GM18520 (cell line): Measurements from ENCODE around the gene THBS4.
"Not testable (repeated sequence)": the region's sequence is repeated elsewhere in the genome, so short reads cannot be mapped to it uniquely, and the experiment has no call there.

Source experiments
- ATAC-seq: cut with Tn5 transposase; IDR thresholded peaks from one replicate; pipeline ENCODE4 v1.9.1; 2021; ENCODE audit not compliant: unreplicated experiment

Gene THBS4

DNA sequence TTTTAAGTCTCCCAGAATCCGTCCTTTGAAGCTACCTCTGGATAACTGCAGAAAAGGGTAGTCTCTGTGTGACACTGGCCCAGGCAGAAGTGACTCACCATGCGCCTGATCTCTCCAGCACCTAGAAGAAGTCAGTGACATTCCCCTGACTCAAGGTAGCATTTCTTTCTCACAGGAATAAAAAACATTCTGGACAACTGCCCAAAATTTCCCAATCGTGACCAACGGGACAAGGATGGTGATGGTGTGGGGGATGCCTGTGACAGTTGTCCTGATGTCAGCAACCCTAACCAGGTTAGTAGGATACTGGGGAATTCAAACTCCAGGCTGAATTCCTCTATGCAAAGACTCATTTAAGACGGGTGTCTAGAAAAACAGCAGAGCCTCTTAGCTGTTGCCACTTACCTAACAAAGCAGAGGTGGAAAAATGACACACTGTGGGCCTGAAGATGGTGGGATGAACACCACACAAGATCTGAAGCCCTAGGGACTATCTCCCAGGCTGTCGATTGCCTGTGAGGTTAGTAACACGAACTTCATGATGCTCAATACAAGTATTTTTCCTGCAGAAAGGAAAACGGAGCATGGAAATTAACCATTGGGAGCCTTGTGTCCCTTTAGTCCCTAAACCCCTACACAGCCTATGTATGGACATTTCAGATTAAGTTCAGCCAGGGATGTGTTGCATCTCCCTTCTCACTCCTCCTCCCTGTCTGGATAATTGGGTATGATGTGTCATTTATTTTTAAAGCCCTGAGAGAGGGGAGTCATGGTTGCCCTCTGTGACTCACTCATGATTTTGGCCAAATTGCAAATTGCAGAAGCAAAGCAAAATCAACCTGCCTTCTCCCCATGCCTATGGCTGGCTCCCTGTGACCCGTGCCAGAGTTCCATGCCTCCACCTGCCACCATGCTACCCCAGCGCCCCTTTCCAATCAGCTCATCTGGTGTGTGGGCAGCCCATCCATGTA is 37.2 kb downstream of the THBS4 start:
- ATAC-seq = no peak

DNA sequence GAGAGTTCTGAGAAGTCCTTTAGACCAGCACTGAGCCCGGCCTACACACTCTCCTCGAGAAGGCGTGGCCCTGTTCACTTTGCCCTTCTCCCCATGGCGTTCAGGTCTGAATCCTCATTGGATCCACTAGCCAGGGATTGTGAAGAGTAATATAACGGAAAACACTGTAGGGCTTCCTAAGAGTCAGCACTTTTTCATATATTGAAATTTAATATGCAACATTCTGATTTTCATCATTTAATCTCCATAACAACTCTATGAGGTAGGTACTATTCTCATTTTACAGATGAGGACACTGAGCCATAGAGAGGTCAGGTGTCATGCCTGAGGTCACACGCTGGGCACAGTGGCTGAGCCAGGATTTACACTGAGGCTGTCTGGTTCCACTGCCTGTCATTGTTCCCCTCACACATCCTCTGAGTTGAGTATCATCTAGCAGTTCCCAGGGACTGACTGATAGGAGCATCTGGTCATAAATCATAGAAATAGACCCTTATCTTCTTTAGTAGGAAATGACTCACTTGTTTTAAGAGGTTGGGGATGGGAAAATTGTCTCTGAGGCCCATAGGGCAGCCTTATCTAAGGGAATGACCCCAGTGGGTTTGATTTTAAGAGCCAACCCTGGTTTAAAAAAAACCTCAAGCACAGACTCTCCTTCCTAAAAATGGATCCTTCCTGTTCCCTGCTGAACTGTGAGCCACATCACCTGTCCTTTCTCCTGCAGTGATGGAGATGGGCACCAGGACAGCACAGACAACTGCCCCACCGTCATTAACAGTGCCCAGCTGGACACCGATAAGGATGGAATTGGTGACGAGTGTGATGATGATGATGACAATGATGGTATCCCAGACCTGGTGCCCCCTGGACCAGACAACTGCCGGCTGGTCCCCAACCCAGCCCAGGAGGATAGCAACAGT is 41.2 kb downstream of the THBS4 start:
- no peak for ATAC-seq

DNA sequence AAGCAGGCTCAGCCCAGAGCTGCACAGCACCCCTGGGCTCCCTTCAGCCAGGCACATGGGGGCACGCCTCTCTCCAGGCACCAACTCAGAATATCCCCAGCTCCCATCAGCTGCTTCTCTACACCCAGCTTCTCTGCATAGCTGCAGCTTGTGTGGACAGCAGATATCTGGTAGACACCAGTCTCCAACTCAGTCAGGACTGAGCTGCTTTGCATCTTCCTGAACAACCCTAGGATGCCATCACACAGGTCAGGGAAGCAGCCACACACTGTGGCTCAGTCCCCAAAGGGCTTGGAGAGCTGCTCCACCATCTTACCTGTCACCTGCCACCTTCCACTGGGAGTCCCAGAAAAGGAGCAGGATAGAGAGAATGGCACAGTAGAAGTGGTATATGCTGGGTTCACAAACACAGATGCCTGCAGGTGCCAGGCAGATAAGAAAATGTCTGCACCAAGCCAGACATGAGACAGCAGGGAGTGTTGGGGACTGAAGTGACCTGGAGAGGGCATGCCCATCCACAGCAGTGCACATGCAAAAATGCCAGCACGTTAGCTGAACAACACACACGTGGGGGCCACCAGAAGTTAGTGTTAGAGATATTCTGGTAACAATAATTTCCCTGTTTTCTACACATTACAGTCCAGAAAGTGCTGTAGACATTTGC is 42.0 kb downstream of the THBS4 start:
- ATAC-seq = no peak

DNA sequence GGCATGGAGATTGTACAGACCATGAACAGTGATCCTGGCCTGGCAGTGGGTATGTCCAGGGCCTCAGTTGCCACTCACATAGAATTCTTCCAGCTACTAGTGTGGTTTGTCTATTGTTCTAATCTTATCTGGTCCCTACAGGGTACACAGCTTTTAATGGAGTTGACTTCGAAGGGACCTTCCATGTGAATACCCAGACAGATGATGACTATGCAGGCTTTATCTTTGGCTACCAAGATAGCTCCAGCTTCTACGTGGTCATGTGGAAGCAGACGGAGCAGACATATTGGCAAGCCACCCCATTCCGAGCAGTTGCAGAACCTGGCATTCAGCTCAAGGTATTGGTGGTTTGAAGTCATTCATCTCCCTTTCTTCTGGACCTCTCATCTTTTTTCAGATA is 43.8 kb downstream of the THBS4 start:
- no peak for ATAC-seq

GRCh38 chr5:80082281-80082680 is 47.1 kb downstream of the THBS4 start:
- no peak for ATAC-seq

DNA sequence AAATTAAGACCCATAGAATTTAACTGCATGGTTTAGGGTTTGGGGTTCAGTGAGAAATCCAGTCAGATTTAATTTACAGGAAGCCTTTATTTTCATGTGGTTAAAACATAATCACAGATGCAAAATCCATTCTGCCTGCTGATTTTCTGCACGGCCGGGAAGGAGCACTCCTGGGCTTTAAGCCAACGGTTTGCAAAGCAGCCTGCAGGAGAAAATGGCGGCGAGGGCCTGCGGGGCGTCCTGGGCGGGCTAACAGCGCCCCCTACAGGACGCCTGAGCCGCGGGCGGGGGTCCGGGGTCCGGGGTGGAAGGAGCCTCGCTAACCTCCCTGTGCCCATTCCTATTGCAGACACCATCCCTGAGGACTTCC is 47.6 kb downstream of the THBS4 start:
- no peak for ATAC-seq

- no peak for ATAC-seq
Observed at GRCh38 chr5:80083101-80083890, 48.1 kb downstream of the THBS4 start.

DNA sequence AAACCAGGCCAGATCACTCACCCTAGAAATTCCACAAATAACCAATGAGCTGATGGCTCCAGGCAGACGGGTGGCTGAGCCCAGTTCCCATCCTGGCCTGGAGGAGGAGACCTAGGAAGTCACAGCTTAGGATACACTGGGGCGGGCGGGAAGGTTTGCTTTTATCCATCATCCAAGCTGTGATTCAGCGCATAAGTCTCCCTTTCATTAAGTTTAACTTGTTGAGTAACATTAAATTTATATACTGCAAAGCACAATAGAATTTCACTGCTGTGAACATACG is 55.7 kb downstream of the THBS4 start:
- no peak for ATAC-seq

GRCh38 chr5:80091792-80092192 is 56.6 kb downstream of the THBS4 start:
- ATAC-seq = not testable (repeated sequence)

- no peak for ATAC-seq
Observed at GRCh38 chr5:80092486-80093107, 57.4 kb downstream of the THBS4 start.

DNA sequence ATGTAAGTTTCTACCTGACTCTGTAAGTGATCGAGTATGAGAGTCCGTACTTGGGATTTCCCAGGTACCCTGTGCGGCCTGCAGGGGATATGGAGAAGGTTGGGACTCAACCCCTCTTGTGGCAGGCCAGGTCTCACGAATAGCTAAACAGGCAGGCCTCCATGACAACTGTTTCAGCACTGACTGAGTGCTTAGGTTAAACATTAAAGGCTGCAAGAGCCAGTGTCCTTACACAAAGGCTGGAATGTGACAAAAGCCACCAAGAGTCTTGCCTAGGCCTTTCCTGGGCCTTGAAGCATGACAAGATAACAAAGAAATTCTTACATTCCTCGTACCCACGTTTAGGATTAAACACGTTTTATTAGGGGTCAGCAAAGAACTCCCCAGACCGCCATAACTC is 58.6 kb downstream of the THBS4 start:
- no peak for ATAC-seq

- ATAC-seq = no peak
Observed at GRCh38 chr5:80094236-80094738, 59.1 kb downstream of the THBS4 start.

GRCh38 chr5:80097451-80097850 is 62.3 kb downstream of the THBS4 start:
- no peak for ATAC-seq

- no peak for ATAC-seq
Observed at GRCh38 chr5:80101993-80102392, 66.8 kb downstream of the THBS4 start.

GRCh38 chr5:80103371-80103770 is 68.2 kb downstream of the THBS4 start:
- no peak for ATAC-seq

DNA sequence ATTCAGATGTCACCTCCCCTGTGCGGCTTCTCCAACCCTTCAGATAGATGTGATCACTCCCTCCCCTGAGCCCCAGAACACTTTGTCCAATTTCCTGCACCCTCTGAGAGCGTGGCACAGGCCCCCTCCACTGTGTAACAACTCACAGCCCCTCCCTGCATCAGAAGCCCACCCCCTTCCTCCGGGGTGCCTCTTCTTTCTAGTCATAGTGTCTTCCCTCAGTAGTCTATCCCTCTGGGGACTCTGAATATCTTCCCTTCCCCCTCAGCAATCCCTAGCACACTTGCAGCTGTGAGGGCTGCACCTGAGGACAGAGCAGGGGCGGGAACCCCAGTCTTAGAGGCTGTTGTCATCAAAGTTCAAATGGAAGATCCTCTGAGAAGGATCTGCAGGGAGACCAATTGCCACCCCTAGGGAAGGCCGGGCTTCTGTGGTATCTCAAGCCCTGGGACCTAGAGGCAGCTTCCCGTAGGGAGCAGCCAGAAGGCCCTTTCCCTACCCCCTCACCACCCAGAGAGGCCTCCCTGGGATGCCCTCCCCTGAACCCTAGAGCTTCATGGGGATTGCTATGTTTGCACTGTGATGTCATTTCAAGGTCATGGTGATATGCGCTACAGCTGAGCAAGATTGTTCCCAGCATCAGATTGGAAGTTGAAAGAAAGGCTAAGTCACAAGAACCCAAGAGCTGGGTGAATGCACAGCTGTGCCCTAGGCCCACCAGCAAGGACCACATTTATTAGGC is 70.7 kb downstream of the THBS4 start:
- ATAC-seq = no peak

DNA sequence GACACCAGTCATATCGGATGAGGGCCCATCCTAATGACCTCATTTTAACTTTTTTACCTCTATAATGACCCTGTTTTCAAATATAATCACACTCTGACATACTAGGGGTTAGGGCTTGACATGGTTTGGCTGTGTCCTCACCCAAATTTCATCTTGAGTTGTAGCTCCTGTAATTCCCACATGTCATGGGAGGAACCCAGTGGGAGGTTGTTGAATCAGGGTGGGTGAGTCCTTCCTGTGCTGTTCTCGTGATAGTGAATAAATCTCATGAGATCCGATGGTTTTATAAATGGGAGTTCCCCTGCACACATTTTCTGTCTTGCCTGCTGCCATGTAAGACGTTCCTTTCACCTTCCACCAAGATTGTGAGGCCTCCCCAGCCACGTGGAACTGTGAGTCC is 71.8 kb downstream of the THBS4 start:
- no peak for ATAC-seq

DNA sequence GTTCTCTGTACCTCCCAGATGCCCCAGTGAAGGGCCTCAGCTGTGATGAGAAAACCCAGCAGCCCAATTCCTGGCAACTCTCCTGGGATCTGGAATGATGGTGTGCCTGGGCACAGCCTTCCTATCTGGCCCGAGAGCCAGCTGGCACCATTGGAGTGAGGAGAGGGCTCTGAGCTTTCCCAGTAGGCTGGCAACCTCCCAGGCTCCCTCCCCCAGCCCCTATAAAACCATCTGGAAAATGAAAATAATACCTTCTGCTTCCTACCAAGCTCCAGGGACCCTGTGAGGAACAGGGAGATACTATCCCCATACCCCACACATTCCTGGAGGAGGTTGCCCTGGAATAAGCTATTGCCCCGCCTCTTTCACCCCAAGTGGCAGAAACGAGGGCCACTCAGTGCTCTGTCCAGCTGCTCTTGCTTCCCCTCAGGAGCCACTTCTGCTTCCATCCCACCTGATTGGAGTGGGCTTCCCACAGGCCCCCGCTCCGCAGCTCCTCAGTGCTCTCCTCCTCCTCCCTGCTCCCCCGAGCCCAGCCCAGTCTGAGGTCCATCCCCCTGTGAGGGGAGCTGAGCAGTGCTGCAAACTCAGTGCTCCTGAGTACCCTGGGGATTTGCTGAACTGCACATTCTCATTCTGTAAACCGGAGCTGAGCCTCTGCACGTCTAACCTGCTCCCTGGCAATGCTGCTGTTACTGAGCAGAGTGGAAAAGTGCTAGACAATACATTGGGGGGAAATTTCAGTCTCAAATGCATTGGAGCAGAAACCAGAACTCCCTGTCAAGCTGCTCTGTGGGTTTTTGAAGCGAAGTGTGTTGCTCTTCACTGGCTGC is 74.7 kb downstream of the THBS4 start:
- ATAC-seq = no peak
